ENCODE data around the gene HEATR9.

Gene HEATR9

DNA sequence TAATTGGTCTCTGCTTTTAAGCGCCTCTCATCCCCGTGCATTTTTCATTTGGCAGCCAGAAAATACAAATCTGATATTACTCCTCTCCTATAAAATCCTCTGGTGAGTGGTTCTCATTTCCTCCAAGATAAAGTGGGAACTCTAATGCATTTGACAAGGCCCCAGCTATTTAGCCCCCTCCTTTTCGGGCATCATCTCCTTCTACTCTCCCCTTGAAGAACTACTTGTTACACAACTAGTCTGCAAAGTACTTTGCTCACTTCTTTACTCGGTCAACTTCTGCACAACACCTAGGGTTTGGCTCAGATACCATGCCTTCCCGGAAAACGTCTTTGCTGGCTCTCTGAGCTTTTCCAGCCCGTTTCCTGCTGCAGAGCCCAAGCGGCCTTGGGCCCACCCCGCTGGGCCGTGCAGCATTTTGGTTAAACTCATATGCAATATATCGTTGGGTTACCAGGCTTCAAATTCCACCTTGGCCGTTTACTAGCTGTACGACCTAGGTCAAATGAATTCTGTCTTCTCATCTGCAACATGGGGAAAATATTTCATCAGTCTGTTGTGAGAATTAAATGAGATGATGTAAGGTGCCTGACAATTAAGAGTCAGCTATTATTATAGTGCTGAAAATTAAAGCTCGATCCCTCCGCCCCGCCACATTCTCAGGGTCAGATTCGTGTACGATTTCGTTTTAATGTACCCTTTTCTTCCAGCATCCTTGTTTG lies 60.3 kb downstream of the HEATR9 start:
- DNase-seq = no peak

DNA sequence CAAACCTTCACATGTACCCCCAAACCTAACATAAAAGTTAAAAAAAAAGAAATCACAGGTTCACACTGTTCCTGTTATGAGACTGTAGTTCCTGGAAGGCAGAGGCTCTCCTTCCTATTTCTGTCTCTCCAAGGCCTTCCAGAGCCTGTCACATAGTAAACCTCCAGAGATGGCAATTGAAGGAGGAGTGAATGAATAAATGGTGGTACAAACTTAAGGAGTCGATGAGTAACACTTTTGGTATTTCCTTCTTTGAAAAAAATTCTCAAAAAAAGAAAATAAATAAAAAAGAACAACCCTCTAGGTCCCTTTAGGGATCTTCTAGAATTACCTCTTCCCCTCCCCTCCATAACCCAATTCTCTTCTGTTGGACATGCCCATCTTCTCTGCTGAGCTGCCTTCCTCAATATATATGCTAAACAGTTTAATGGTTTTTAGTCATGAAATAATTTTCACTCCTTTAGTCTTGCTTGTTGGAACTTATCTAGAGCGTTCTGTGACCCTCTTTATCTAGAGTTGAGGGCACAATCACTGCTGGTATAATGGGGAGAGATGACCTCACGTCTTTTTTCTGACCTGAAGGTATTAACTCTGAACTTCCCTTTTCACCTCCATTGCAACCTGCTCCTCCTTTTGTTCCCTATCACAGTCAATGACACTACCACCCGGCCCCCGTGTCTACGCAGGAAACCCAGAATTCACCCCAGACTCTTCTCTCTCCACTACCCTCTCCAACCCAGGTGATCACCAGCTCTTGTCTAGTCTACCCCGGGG lies 61.1 kb downstream of the HEATR9 start:
- no peak for DNase-seq

Data from NCI-H774 (cell line).